B cell (primary cell): Measurements from ENCODE around the gene KIAA1217. TPM values are rescaled to one million over a fixed set of nuclear protein-coding genes. Genes with fewer than 3 reads are reported as not detected.

Source experiments
- ATAC-seq: fragments of 200-7000 bp; cut with Tn5 transposase; one replicate; pipeline ENCODE4 v1.10.0; 2021; ENCODE audit warnings: low read depth, mild to moderate bottlenecking, moderate number of reproducible peaks, moderate library complexity
- CTCF ChIA-PET: fragments of 350-600 bp; sonication (Branson Sonifier 250); formaldehyde crosslinking; loops from one replicate; lab custom pipeline; 2021; ENCODE audit warnings: antibody characterized with exemption, inconsistent platforms; lab: Charles Lee
- POLR2A ChIA-PET: fragments of 350-600 bp; sonication (Branson Sonifier 250); formaldehyde crosslinking; loops from one replicate; lab custom pipeline; 2021; ENCODE audit warnings: antibody characterized with exemption; lab: Charles Lee
- DNase-seq: peaks from one replicate; pipeline ENCODE4 v3.0.0; 2013
- H2AFZ ChIP-seq: 2 replicates; pipeline ENCODE4 v1.6.1; 2012; ENCODE audit warnings: mild to moderate bottlenecking, low read depth, low read length; ENCODE audit not compliant: insufficient read depth, poor library complexity, severe bottlenecking
- H3K27ac ChIP-seq, 2 donors: 1 replicate in 1 of 2; 2 replicates in 1 of 2; pipeline ENCODE4 v1.5.1; 2012 to 2013; ENCODE audit warnings: low read length in 2 of 2, mild to moderate bottlenecking in 2 of 2, moderate library complexity in 1 of 2
- H3K27me3 ChIP-seq, 4 experiments: fragments of 200-600 bp in 1 of 4; sonication (generic) in 1 of 4; replicated peaks in 1 of 4; 1 replicate in 2 of 4; 2 replicates in 2 of 4; pipeline versions ENCODE4 v1.6.1 to v1.7.0; 2013 to 2016; ENCODE audit warnings: low read length in 3 of 4, mild to moderate bottlenecking in 2 of 4, mixed read lengths in 1 of 4, moderate library complexity in 1 of 4; ENCODE audit not compliant: insufficient read depth in 4 of 4, control insufficient read depth in 3 of 4; ENCODE audit errors: control extremely low read depth in 1 of 4
- H3K36me3 ChIP-seq, 2 experiments: replicated peaks in 1 of 2; 1 replicate in 1 of 2; 2 replicates in 1 of 2; pipeline versions ENCODE4 v1.6.1 to v1.7.1; 2013; ENCODE audit warnings: low read length in 1 of 2; ENCODE audit not compliant: insufficient read depth in 2 of 2, control insufficient read depth in 1 of 2; ENCODE audit errors: control extremely low read depth in 1 of 2, extremely low read depth in 1 of 2
- H3K4me1 ChIP-seq, 2 donors: fragments of 200-600 bp in 1 of 2; sonication (generic) in 1 of 2; 1 replicate in 1 of 2; 2 replicates in 1 of 2; pipeline versions ENCODE4 v1.5.1 to v1.6.1; 2013 to 2017; ENCODE audit warnings: low read length in 2 of 2; ENCODE audit not compliant: control insufficient read depth in 2 of 2, insufficient read depth in 2 of 2
- H3K4me2 ChIP-seq: replicated peaks from 2 replicates; pipeline ENCODE3; 2012; ENCODE audit warnings: mild to moderate bottlenecking, low read depth, low read length; ENCODE audit not compliant: poor library complexity, severe bottlenecking
- H3K4me3 ChIP-seq, 5 experiments: fragments of 200-600 bp in 1 of 5; sonication (generic) in 1 of 5; 1 replicate in 3 of 5; 2 replicates in 2 of 5; pipeline versions ENCODE4 v1.5.1 to v1.7.0; 2011 to 2016; ENCODE audit warnings: low read length in 4 of 5, mild to moderate bottlenecking in 4 of 5, low read depth in 2 of 5, control low read depth in 1 of 5, moderate library complexity in 1 of 5; ENCODE audit not compliant: insufficient read depth in 1 of 5; ENCODE audit errors: control extremely low read depth in 1 of 5, extremely low read depth in 1 of 5
- H3K79me2 ChIP-seq: fragments of 200-600 bp; sonication (generic); one replicate; pipeline ENCODE4 v1.6.0; 2016; ENCODE audit warnings: low read length; ENCODE audit not compliant: control insufficient read depth, insufficient read depth
- H3K9ac ChIP-seq: fragments of 200-600 bp; sonication (generic); 2 replicates; pipeline ENCODE4 v1.6.1; 2017; ENCODE audit warnings: mild to moderate bottlenecking, low read length, moderate library complexity
- H3K9me3 ChIP-seq, 3 donors: one replicate each; pipeline versions ENCODE4 v1.6.1 to v1.7.1; 2013; ENCODE audit warnings: low read length in 2 of 3; ENCODE audit not compliant: control insufficient read depth in 2 of 3, insufficient read depth in 1 of 3; ENCODE audit errors: control extremely low read depth in 1 of 3
- H4K20me1 ChIP-seq: 2 replicates; pipeline ENCODE4 v1.6.0; 2012; ENCODE audit warnings: mild to moderate bottlenecking, low read length; ENCODE audit not compliant: insufficient read depth, control insufficient read depth, poor library complexity, severe bottlenecking
- H3K27ac Mint-ChIP-seq: one replicate; pipeline ENCODE4 v1.8.0; 2021; ENCODE audit warnings: mixed read lengths
- H3K27me3 Mint-ChIP-seq: one replicate; pipeline ENCODE4 v1.8.0; 2021; ENCODE audit warnings: mixed read lengths
- H3K4me1 Mint-ChIP-seq: one replicate; pipeline ENCODE4 v1.8.0; 2021; ENCODE audit warnings: mixed read lengths
- H3K4me3 Mint-ChIP-seq: one replicate; pipeline ENCODE4 v1.8.0; 2021; ENCODE audit warnings: mixed read lengths
- H3K9me3 Mint-ChIP-seq: one replicate; pipeline ENCODE4 v1.8.0; 2022; ENCODE audit warnings: mixed read lengths; ENCODE audit not compliant: insufficient read depth
- CTCF ChIP-seq: fragments of 200-600 bp; IDR thresholded peaks from one replicate; pipeline ENCODE4 v1.8.0; 2022; ENCODE audit warnings: antibody characterized with exemption, mild to moderate bottlenecking
- EZH2 ChIP-seq: IDR thresholded peaks from 2 replicates; pipeline ENCODE4 v1.6.1; 2012; ENCODE audit warnings: borderline replicate concordance, low read depth, mild to moderate bottlenecking, moderate library complexity, low read length; ENCODE audit not compliant: insufficient read depth, poor library complexity, severe bottlenecking
- WGBS: methylation state at CpG from one replicate; pipeline ENCODE4 v1.1.5; 2013; ENCODE audit warnings: missing lambda C conversion rate; ENCODE audit not compliant: insufficient coverage; 5-methylcytosine and 5-hydroxymethylcytosine counted together
- intact Hi-C: fragments of 100-400 bp; cut with micrococcal nuclease; formaldehyde crosslinking; loops from one replicate; pipeline ENCODE4 v1.10.0; 2022
- polyA plus RNA-seq: library from polyadenylated mRNA; depleted of rRNA; stranded (reverse); fragments of >200 nt; gene quantifications from 2 replicates; pipeline ENCODE4 v1.2.3, GENCODE V29; 2012
- total RNA-seq, 2 donors: library from RNA; stranded (reverse); fragments of 120-200 nt in 1 of 2; gene quantifications; 1 replicate in 1 of 2; 2 replicates in 1 of 2; pipeline versions ENCODE4 v1.2.3 to v1.2.4, GENCODE V29; 2013 to 2022

Gene KIAA1217
- total and polyA plus RNA-seq, 2 donors (not counting 1 experiment from before 2014, with no cell fraction given), result 0.67 TPM; not detected in 1

GRCh38 chr10:24213266-24213665 lies 4.3 kb downstream of the KIAA1217 start:
- ATAC-seq (no peak), DNase-seq (no peak)
- Histone ChIP-seq H3K36me3 (no peaks in the 10 kb centered on the region), H3K4me1 (peaks cover 3 to 10% of the 10 kb centered on the region in 2 donors), H3K79me2 (no peaks in the 10 kb centered on the region), H3K4me2 (no peak overlapping the region), H3K27ac (no peak overlapping the region), H3K9me3 (no peaks in the 10 kb centered on the region), H3K27me3 (peaks cover 0 to 6% (median under 1%) of the 10 kb centered on the region in 4 experiments), H4K20me1 (no peaks in the 10 kb centered on the region), H3K4me3 (no peak overlapping the region), H3K9ac (no peak overlapping the region), H2AFZ (no peak overlapping the region)
- intact Hi-C loops, result no loop called here
- H3K4me1 Mint-ChIP-seq, result peaks cover 13% of the 10 kb centered on the region
- H3K4me3 Mint-ChIP-seq, result no peak overlapping the region
- 50% methylated on average over 2 of the region's 4 CpGs for WGBS
- H3K9me3 Mint-ChIP-seq, result no peaks in the 10 kb centered on the region
- H3K27me3 Mint-ChIP-seq, result peaks cover 25% of the 10 kb centered on the region
- H3K27ac Mint-ChIP-seq, result no peak overlapping the region
- CTCF ChIA-PET, result no interaction called here
- no peak for TF ChIP-seq EZH2
- no peak for TF ChIP-seq CTCF
- POLR2A ChIA-PET, result no interaction called here

- no peak overlapping the region for H3K4me2 ChIP-seq
- Mint-ChIP-seq H3K4me1 (peaks cover 10% of the 10 kb centered on the region), H3K4me3 (no peak overlapping the region), H3K27ac (no peak overlapping the region), H3K27me3 (peaks cover 20% of the 10 kb centered on the region), H3K9me3 (no peaks in the 10 kb centered on the region)
- ChIA-PET CTCF (no interaction called here), POLR2A (no interaction called here)
- H3K79me2 ChIP-seq, result no peaks in the 10 kb centered on the region
- H3K4me1 ChIP-seq, result peaks cover under 1 to 7% of the 10 kb centered on the region in 2 donors
- H2AFZ ChIP-seq, result no peak overlapping the region
- no peak overlapping the region for H3K4me3 ChIP-seq
- H3K9ac ChIP-seq, result no peak overlapping the region
- H3K27me3 ChIP-seq, result peaks cover 0 to 6% (median under 1%) of the 10 kb centered on the region in 4 experiments
- intact Hi-C loops, result no loop called here
- no peak for TF ChIP-seq CTCF
- TF ChIP-seq EZH2, result no peak
- H4K20me1 ChIP-seq, result no peaks in the 10 kb centered on the region
- DNase-seq, result no peak
- no peak overlapping the region for H3K27ac ChIP-seq
- H3K9me3 ChIP-seq, result no peaks in the 10 kb centered on the region
- H3K36me3 ChIP-seq, result no peaks in the 10 kb centered on the region
- no peak for ATAC-seq
- no CpG with 5 or more reads among the region's 2 CpGs for WGBS
These were observed 4.9 kb downstream of the KIAA1217 start for GRCh38 chr10:24213881-24214280.
